8988T (cell line): ENCODE measurements around the gene BTG2.

Experiments used
- DNase-seq: peaks from one replicate; pipeline ENCODE4 v3.0.0; 2011

Gene BTG2

GRCh38 chr1:203276916-203277545, 28.3 kb upstream of the BTG2 start:
- no peak for DNase-seq

- no peak for DNase-seq
Measured at GRCh38 chr1:203278082-203278884, 27.0 kb upstream of the BTG2 start.

DNA sequence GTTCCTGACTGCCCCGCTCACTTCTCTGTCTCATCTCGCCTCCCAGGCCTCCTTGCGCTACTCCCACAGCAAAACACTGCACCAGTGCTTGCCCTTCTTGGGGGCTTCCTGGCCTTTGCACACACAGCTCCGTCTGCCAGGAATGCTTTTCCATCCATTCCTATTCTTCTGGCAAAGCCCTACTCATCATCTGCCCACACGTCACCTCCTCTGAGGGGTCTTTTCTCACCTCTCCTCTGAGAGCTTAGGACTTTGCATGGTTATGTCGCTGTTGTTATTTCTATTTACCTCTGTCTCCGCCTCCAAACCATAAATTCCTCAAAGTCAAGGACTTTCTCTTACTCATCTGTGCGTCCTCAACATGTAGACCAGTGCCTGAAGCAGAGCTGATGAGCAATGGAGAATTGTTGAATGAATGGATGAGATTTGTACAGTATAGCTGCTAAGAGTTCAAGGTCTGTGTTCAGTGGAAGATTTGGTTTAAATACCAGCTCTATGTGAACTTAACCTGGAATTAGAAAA, 26.4 kb upstream of the BTG2 start:
- DNase-seq = no peak

- no peak for DNase-seq
Measured at GRCh38 chr1:203280061-203280460, 25.3 kb upstream of the BTG2 start.

DNA sequence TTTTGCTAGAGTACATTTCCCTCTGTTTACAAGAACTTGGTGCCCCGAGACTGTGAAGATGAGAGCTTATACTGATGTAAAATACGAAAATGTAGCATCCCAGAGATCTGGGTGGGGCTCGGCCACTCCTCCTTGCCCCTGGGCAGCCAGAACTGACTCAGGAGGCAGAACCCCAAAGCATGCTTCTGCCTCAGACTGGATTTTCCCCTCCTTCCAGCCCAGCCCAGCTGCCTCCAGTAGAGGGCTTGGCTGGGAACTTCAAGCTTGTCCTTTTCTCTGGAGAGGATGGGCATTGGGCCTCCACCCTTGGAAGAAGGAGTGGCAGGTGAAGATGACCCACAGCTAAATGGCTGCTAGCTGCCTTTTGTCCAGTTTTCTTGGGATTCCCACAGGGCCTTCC, 24.3 kb upstream of the BTG2 start:
- no peak for DNase-seq

- DNase-seq = no peak
Measured at GRCh38 chr1:203281851-203282661, 23.3 kb upstream of the BTG2 start.

DNA sequence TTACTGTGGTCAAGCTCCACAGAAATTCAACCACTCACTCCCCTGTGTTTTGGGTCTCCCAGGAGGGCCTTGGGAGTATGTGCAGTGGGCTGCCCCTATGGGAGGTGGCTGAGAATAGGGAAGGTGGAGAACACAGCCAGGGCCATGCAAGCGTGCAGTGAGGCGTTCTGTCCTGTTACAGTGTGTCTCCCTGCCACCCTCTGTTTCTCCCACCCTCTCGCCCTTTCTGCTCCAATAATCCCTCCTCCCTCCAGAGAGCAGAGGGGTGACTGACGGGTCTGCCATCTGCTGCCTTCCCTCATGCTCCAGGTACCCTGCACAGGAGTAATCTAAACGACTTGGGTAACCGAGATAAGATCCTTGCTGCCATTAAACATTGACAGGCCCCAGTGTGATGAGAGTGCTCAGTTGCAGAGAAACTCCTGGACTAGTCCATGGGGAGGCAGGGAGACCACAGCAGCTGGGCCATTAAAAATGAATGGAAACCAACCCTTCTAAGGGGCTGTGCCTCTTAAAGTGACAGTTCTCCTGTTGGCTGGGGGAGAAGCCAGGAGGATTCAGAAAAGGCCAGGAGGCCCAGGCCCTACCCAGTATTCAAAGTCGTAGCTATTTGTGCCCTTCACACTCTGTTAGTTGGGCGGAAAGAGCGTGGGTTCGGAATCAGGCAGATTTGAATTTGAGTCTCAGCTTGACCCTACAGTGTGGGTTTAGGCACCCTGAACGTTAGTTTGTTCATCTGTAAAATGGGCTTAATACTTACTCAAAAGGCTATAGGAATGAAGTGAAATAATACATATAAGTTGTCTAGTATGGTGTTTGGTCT, 22.4 kb upstream of the BTG2 start:
- no peak for DNase-seq

DNA sequence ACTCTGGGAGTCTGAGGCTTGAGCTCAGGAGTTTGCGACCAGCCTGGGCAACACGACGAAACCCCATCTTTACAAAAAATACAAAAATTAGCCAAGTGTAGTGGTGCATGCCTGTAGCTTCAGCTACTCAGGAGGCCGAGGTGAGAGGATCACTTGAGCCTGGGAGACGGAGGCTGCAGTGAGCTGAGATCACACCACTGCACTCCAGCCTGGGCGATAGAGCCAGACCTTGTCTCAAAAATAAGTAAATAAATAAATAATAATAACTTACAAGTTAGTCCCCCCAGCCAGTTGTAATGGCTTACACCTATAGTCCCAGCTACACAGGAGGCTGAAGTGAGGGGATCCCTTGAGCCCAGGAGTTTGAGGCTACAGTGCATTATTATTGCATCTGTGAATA, 21.7 kb upstream of the BTG2 start:
- no peak for DNase-seq

DNA sequence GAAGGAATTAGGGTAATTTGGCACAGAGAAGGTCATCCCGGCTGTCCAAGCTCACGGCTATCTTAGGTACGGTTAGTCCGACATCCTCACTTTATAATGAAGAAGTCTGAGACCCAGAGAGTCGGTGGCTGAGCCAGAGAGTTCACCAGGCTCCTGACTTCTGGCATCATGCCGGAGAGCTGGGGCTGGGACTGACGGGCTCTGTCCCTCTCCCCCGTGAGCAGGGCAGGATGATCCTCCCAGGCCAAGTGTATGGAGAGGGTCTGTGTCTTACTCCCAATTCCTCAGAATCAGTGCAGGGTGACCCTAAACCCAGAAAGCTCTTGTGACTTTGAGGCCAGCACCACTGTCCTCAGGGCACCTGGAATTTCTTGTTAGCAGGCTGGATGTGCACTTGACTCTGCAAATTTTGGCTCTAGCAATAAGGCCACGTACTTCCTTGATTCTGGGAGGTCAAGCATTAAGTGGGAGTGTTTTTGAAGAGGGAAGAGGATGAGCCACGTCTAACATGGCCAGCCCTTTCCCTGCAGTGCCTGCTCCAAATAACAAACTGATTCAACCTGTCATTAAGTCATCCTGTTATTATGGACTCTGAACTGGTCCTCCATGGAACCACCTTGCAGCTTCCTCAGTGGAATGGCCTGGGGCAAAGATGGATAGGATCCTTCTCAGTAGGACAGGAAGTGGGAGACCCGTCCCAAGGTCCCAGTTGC, 20.8 kb upstream of the BTG2 start:
- DNase-seq = no peak

GRCh38 chr1:203286161-203286984, 18.9 kb upstream of the BTG2 start:
- DNase-seq = no peak

DNA sequence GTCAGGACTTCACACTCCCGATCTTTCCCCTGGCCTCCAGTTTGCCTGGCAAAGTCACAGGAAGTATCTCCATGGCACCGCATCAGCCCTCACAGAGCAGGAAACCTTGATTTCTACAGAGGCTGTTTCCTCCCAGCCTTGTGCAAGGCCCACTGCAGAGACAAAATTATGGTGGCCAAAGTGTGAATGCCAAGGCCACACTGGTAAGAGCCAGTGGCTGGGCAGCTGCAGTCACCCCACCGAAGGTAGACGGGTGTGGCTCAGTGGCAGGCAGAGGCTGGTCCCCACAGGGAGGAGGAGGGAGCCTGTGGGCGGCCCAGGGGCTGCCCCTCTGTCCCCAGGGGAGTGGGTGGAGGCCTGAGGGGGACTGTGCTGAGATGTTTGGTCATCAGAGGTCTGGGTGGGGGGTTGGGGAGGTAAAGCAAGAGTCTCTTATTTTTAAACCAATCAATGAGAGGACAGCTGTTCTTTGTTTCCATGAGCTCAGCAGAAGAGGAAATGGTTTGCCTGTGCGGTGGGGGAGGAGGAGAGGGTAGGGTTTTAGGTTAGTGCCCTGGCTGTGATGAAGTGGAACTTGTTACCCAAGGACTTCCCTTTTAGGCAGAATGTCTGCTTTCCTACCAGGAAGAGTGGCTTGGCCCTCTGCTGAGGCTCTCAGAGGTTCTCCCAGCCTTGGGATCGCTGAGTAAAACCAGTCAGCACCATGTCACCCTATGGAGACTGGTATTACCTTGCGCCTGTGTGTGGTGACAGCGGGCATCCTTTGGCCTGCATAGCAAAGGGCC, 18.0 kb upstream of the BTG2 start:
- DNase-seq = no peak

DNA sequence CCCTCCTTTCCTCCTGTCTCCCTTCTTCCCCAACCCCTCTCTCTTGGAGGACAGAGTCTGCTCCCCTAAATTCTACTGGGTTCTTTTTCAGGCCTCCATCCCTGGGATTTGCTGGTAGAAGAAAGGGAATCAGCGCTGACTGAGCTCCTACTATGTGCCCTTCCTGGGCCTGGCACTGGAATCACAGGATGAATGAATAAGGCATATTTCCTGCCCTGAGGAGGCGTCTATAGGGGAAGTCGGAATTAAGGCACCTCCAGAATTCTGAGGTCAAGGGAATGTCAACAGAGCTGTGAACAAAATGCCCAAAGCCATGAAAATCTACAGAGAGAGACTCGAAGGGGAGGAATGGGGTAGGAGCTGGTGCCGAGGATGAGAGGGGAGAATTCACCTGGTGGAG, 17.4 kb upstream of the BTG2 start:
- no peak for DNase-seq

DNA sequence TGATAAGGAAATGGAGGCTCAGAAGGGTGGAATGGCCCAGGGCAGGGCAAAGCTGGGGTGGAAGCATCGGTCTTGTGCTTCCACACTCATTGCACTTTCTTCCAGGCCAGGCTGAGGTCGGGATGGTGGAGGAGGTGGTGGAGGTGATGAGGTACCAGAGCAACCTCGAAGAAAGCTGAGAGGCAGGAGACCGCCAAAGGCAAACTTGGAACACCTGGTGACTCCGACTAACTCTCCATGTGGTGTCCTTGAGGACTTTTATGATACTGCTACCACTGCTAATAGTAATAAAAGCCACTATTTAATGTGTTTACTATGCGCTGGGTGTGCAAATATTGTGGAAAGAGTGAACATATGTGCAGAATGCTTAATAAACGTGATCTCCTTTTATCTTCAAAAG, 16.9 kb upstream of the BTG2 start:
- no peak for DNase-seq

GRCh38 chr1:203289281-203289981, 15.9 kb upstream of the BTG2 start:
- DNase-seq = no peak

GRCh38 chr1:203289982-203290260, 15.4 kb upstream of the BTG2 start:
- DNase-seq = no peak

DNA sequence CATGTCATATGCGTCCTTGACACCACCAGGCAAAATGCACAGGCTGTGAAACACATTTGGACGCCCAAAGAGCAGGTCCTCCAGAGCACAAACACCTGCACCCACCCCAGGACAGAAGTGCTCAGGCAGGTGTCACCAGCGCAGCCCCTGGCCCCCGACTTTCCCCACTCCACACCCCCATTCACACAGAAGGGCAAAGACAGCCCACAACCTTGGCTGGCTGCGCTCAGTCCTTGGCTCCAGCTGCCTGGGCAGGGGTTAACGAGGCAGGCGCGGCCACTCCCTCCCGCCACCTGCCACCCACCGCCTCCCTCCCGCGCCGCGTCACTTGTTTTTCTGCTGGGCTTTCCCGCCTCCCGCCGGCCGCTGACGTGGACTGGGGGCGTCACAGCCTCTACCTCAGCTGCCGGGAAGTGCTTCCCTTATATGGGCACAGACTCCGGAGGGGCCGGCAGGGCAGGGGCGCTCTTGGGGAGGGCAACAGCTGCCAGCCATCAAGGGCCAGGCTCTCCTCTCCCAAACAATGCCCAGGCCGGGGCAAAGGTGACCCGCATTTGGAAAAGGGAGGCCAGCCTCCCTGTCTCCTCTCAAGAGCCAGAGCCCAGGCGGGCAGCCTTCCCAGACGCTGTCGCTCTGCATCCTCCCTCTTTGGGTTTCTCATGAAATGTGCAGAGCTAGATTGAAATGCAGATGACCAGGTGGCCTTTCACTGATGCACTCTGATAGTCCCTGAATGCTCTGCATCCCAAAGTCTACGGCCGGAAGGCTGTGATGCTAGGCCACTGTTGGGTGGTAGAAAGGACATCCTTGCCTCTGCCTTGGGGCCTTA, 14.8 kb upstream of the BTG2 start:
- no peak for DNase-seq

DNA sequence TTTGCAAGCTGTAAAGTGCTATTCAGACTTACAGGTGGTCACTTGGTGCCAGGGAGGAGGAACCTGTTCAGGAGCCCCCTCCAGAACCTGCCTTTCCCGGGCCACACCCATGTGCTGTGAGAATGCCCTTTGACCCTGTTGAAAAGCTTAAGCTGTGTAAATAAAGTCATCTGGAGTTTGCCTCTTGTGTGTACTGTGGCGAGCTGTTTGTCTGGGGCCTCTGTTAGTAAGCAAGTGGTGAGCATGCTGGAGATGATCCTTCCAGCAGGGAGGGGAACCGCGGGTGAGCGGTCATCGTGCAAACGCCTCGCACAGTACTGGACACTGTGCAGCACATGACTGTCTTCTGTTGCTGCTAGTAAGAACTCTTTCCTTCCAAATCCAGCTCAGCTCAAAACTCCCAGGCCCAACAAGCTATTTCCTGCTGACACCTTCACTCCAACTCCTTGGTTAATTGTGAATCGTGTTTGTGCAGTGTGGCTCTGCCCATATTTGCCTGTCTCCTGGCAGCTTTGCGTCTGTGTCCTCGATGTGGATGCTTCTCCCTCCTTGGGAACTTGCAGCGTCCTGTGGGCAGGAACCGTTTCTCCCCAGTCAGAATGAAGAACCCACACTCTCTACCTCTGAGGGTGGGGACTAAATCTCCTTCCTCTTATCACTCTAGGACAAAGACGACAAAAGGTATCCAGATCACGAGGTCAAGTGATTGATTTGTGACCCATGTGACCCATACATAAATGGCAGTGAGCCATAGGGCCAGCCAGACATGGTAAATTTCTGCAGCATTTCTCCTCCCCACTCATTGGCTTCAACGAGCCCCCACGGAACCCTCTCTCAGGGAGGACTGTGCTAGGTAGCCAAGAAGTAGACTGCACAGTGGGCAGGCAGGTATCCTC, 13.9 kb upstream of the BTG2 start:
- no peak for DNase-seq

- DNase-seq = no peak
Measured at GRCh38 chr1:203295796-203296195, 9.5 kb upstream of the BTG2 start.
